Neural crest cell (in vitro differentiated cells): ENCODE data around the gene PRKAR1A. TPM values are rescaled to one million over a fixed set of nuclear protein-coding genes. Genes with fewer than 3 reads are reported as not detected.

ENCODE experiments used
- DNase-seq: peaks from one replicate; pipeline ENCODE4 v3.0.0; 2021; ENCODE audit warnings: low read depth, mixed read lengths, low spot score
- H3K27ac Mint-ChIP-seq: one replicate; pipeline ENCODE4 v1.8.0; 2021; ENCODE audit warnings: mild to moderate bottlenecking, mixed read lengths; ENCODE audit not compliant: unreplicated experiment
- H3K27me3 Mint-ChIP-seq: 2 replicates; pipeline ENCODE4 v1.8.0; 2021; ENCODE audit warnings: low read depth, mild to moderate bottlenecking, mixed read lengths
- H3K36me3 Mint-ChIP-seq: 2 replicates; pipeline ENCODE4 v1.8.0; 2021; ENCODE audit warnings: low read depth, mild to moderate bottlenecking, mixed read lengths
- H3K4me1 Mint-ChIP-seq: 2 replicates; pipeline ENCODE4 v1.8.0; 2021; ENCODE audit warnings: mixed read lengths
- H3K4me3 Mint-ChIP-seq: one replicate; pipeline ENCODE4 v1.8.0; 2021; ENCODE audit warnings: mild to moderate bottlenecking, mixed read lengths
- H3K9me3 Mint-ChIP-seq: 2 replicates; pipeline ENCODE4 v1.8.0; 2021; ENCODE audit warnings: mixed read lengths
- total RNA-seq: library from RNA; stranded (reverse); gene quantifications from 2 replicates; pipeline ENCODE4 v1.2.1, GENCODE V29; 2021
- TF ChIP-seq, protein P1 (sequence below): fragments of 200-600 bp; sonication (generic); conservative IDR thresholded peaks from 2 replicates; pipeline ENCODE4 v1.5.0; 2021; ENCODE audit warnings: antibody characterized with exemption, mild to moderate bottlenecking

The PRKAR1A gene
- total RNA-seq, 1 donor from 2014 or later = 250 TPM

DNA sequence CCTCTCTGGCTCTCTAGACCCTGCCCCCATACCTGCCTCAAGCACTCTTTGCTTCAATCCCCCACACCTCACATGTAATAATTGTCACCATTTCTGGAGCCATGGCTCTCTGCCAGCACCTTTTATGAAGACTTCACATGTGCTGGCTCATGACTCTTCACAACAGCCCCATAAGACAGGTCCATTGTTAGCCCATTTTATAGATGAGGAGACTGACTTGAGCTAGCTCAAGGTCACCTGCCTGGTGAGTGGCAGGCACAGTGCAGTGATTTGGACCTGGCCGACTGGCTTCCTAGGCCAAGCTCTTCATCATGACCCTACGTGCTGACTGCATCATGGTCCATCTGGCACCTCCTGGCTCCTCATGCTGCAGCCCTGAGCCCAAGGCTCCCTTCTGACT, 63.9 kb downstream of the PRKAR1A start:
- DNase-seq = no peak
- Mint-ChIP-seq H3K4me1 (peaks cover 15% of the 10 kb centered on the region), H3K9me3 (peaks cover 3% of the 10 kb centered on the region), H3K27ac (no peak overlapping the region), H3K27me3 (no peaks in the 10 kb centered on the region), H3K4me3 (no peak overlapping the region), H3K36me3 (peaks cover 3% of the 10 kb centered on the region)
- TF ChIP-seq, protein P1, sequence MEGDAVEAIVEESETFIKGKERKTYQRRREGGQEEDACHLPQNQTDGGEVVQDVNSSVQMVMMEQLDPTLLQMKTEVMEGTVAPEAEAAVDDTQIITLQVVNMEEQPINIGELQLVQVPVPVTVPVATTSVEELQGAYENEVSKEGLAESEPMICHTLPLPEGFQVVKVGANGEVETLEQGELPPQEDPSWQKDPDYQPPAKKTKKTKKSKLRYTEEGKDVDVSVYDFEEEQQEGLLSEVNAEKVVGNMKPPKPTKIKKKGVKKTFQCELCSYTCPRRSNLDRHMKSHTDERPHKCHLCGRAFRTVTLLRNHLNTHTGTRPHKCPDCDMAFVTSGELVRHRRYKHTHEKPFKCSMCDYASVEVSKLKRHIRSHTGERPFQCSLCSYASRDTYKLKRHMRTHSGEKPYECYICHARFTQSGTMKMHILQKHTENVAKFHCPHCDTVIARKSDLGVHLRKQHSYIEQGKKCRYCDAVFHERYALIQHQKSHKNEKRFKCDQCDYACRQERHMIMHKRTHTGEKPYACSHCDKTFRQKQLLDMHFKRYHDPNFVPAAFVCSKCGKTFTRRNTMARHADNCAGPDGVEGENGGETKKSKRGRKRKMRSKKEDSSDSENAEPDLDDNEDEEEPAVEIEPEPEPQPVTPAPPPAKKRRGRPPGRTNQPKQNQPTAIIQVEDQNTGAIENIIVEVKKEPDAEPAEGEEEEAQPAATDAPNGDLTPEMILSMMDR = no peak

DNA sequence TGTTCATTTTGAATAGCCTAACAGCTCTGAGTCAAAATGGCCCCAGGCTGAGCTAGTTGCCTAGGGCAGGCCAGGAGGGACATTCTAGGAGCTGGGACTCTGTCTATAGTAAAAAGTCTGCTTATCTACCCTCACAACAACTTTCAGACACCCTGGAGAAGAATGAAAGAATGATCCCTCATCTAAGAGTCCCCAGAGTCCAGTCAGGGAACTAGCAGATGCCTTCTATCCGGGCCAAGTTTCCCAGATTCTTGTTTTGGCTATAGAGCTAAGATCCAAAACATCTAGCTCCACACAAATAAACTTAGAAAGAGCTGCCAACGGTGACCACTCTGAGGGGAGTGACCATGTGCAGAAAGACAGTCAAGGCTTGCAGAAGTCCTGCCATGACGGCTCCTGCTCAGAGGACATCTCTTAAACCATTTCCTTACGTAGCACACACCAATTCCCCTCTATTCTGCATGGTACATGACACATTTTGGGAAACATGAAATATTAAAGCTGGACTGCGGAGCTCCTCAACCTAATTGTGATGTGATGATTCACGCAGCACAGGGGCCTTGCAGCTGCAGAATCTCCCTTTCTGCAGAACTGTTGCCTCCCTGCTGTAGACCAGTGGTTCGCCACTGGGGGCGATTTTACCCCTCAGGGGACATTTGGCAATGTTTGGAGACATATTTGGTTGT, 64.7 kb downstream of the PRKAR1A start:
- no peaks in the 10 kb centered on the region for H3K27me3 Mint-ChIP-seq
- H3K27ac Mint-ChIP-seq = no peak overlapping the region
- H3K36me3 Mint-ChIP-seq = peaks cover 3% of the 10 kb centered on the region
- TF ChIP-seq, protein P1 = no peak
- no peak for DNase-seq
- H3K4me3 Mint-ChIP-seq = no peak overlapping the region
- H3K9me3 Mint-ChIP-seq = peaks cover 3% of the 10 kb centered on the region
- H3K4me1 Mint-ChIP-seq = peaks cover 15% of the 10 kb centered on the region

DNA sequence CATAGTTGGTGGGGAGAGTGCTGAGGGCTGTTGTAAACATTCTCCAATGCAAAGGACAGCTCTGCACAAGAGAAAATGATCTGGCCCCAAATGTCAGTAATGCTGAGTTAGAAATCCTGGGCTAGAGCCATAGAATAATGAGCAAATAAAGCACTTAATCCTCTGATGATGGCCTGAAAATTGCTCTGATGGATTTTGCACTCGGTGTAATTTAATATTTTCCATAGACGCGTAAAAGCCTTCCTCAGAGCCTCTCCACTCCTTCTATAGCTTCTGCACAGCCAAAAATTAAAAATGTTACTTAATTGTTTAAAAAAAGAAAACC, 65.2 kb downstream of the PRKAR1A start:
- no peak overlapping the region for H3K4me3 Mint-ChIP-seq
- peaks cover 15% of the 10 kb centered on the region for H3K4me1 Mint-ChIP-seq
- TF ChIP-seq, protein P1 = no peak
- peaks cover 3% of the 10 kb centered on the region for H3K36me3 Mint-ChIP-seq
- peaks cover 3% of the 10 kb centered on the region for H3K9me3 Mint-ChIP-seq
- H3K27ac Mint-ChIP-seq = no peak overlapping the region
- no peaks in the 10 kb centered on the region for H3K27me3 Mint-ChIP-seq
- DNase-seq = no peak

DNA sequence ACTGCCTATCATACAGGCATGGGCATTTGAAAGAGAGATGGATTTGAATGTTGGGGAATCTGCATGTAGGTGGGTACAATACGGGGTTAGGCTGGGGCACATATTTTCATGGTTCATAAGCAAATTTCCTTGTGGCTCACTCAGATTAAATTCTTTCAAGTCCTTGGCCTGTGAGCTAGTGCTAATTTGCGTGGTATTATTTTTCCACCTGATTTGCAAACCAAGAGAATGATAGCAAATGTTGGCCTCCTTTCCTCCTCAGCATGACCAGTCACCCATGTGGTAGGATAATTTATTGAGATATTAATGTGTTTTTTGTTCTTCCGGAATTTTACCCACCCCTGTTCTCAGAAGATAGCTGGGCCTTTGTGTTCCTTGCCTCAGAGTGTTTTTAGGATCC, 66.0 kb downstream of the PRKAR1A start:
- no peak overlapping the region for H3K27ac Mint-ChIP-seq
- H3K27me3 Mint-ChIP-seq = no peaks in the 10 kb centered on the region
- H3K36me3 Mint-ChIP-seq = peaks cover 3% of the 10 kb centered on the region
- no peak for DNase-seq
- H3K4me3 Mint-ChIP-seq = no peak overlapping the region
- H3K4me1 Mint-ChIP-seq = peaks cover 15% of the 10 kb centered on the region
- TF ChIP-seq, protein P1 = no peak
- peaks cover 3% of the 10 kb centered on the region for H3K9me3 Mint-ChIP-seq

DNA sequence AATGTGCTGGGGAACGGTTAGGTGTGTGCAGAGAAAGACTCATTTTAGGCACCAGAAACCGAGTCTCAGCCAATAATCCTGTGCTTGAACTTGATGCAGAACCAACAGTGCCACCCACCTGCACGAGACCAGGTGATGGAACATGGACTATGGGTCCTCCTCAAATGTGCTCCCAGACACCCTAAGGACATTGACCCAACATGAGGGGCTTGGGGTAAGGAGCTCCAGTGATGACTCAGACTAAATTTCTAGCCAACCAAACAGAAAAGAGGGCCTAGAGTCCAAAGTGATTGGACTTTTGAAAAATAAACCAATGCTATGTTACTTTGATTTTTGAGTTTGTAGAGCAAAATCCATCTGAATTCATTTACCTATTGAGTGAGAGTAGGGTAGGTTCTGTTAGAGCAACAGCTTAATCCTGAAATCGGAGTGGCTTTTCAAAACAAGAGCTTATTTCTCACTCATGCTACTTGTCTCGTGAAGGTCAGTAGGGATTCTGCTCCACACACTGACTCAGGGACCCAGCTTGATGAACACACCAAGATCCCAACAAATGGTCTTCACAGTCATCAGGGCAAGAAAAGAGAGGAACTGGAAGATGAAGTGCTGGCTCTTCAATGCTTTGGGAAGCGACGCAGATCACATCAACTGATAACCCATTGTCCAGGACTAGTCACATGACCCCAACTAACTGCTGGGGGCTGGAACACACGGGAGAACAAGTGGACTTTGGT, 67.1 kb downstream of the PRKAR1A start:
- Mint-ChIP-seq H3K4me3 (no peak overlapping the region), H3K27me3 (no peaks in the 10 kb centered on the region), H3K36me3 (peaks cover 3% of the 10 kb centered on the region), H3K9me3 (peaks cover 3% of the 10 kb centered on the region), H3K4me1 (peaks cover 17% of the 10 kb centered on the region), H3K27ac (no peak overlapping the region)
- DNase-seq = no peak
- TF ChIP-seq, protein P1 = no peak
